Heart left ventricle (tissue), 16 donors: ENCODE measurements around the gene EPHA1. TPM values are rescaled to one million over a fixed set of nuclear protein-coding genes. Genes with fewer than 3 reads are reported as not detected.
A peak's percentile ranks its signal among the peaks of the same experiment; 100 is the strongest.

Experiments used
- ATAC-seq, 4 donors: fragments of 200-7000 bp; cut with Tn5 transposase; one replicate each; pipeline ENCODE4 v1.9.1; 2020 to 2022; ENCODE audit warnings: moderate library complexity in 4 of 4, mild to moderate bottlenecking in 3 of 4, moderate number of reproducible peaks in 1 of 4
- DNase-seq, 5 donors: peaks; one replicate each; pipeline ENCODE4 v3.0.0-alpha.2; 2020
- H3K27ac ChIP-seq, 12 donors: fragments of 200-600 bp; sonication (generic) in 4 of 12; one replicate each; pipeline versions ENCODE4 v1.5.0 to v1.8.0; 2016 to 2022; ENCODE audit warnings: mild to moderate bottlenecking in 2 of 12
- H3K27me3 ChIP-seq, 9 donors: fragments of 200-600 bp; sonication (generic) in 2 of 9; one replicate each; pipeline versions ENCODE4 v1.5.1 to v1.8.0; 2016 to 2022; ENCODE audit warnings: mild to moderate bottlenecking in 3 of 9
- H3K36me3 ChIP-seq, 9 donors: fragments of 200-600 bp; sonication (generic) in 2 of 9; one replicate each; pipeline versions ENCODE4 v1.5.0 to v1.8.0; 2018 to 2022; ENCODE audit warnings: mild to moderate bottlenecking in 2 of 9
- H3K4me1 ChIP-seq, 12 donors: fragments of 200-600 bp; sonication (generic) in 4 of 12; one replicate each; pipeline versions ENCODE4 v1.5.0 to v1.8.0; 2016 to 2022; ENCODE audit warnings: mild to moderate bottlenecking in 3 of 12
- H3K4me3 ChIP-seq, 12 donors: fragments of 200-600 bp; sonication (generic) in 4 of 12; one replicate each; pipeline versions ENCODE4 v1.5.0 to v1.8.0; 2017 to 2022; ENCODE audit warnings: mild to moderate bottlenecking in 9 of 12, moderate library complexity in 4 of 12
- H3K9me3 ChIP-seq, 12 donors: fragments of 200-600 bp; sonication (generic) in 4 of 12; one replicate each; pipeline versions ENCODE4 v1.5.0 to v1.8.0; 2016 to 2022; ENCODE audit warnings: mild to moderate bottlenecking in 1 of 12
- POLR2A ChIP-seq, 2 donors: fragments of 450-650 bp; IDR thresholded peaks; one replicate each; pipeline ENCODE4 v1.6.1; 2017; ENCODE audit warnings: antibody characterized with exemption in 2 of 2, mild to moderate bottlenecking in 2 of 2, moderate library complexity in 2 of 2
- WGBS, 4 donors: extraction: QIAGEN DNeasy Blood & Tissue Kit in 2 of 4; methylation state at CpG; one replicate each; pipeline versions ENCODE4 v1.1.5 to v1.1.7; 2013 to 2018; 5-methylcytosine and 5-hydroxymethylcytosine counted together
- intact Hi-C, 10 donors: fragments of 100-400 bp; cut with DNase I; formaldehyde crosslinking; loops; one replicate each; pipeline versions ENCODE4 v1.11.1 to v1.14.2; 2022
- polyA plus RNA-seq, 2 donors: library from polyadenylated mRNA; stranded (reverse); fragments of 200-250 nt; gene quantifications; one replicate each; pipeline ENCODE4 v1.2.3, GENCODE V29; 2013
- total RNA-seq, 9 donors: library from RNA; depleted of rRNA in 2 of 9; stranded (reverse); fragments of >200 nt in 2 of 9; fragmentation: NEBNext Ultra II Directional in 3 of 9; extraction: Animal tissue kit (Norgen Biotek cat#: 25700) in 3 of 9; gene quantifications; one replicate each; pipeline versions ENCODE4 v1.1.0 to v1.2.4, GENCODE V29; 2016 to 2023
- TF ChIP-seq, protein P1 (sequence below), 12 donors: fragments of 200-600 bp; sonication (generic) in 4 of 12; IDR thresholded peaks; one replicate each; pipeline versions ENCODE4 v1.5.0 to v1.8.0; 2018 to 2022; ENCODE audit warnings: antibody characterized with exemption in 12 of 12, mild to moderate bottlenecking in 5 of 12
- donor health status: ischemic (EF 13 %, LVEDD 7.1; RV severe dilation, severe dysfunction).
- donor health status: healthy with polysubstance abuse.
- donor health status: DM: no; HTN: yes; CAD: no.
- donor health status: DM: no; HTN: no; CAD: no.
- donor health status: ischemic (EF 25% LVEDD 6.9; RV normal size, moderate dysfunction).
- donor health status: ischemic (EF 25% LVEDD 5.7; RV mildly dilated, moderate dysfunction).
- donor health status: healthy.
- donor health status: DM: yes; HTN: yes; CAD: no.
- donor health status: ischemic (EF 35%, LVEDD 5.7; RV mildly dilated, moderate dysfunction).
- donor health status: nonischemic (EF 11% LVEDD 7.7; RV severe dilation, severe dysfunction).
- donor health status: DM: yes; HTN: yes; CAD: no.
- donor health status: PGD.
- donor health status: ischemic (EF 29% LVEDD 5.4; RV normal size, mild dysfunction).
- donor health status: nonischemic (EF 23%, LVEDD 6.1; RV moderate dilation, normal function).

EPHA1 gene
- total and polyA plus RNA-seq, 11 donors, result 0.04 to 0.51 (median 0.27) TPM; not detected in 7

DNA sequence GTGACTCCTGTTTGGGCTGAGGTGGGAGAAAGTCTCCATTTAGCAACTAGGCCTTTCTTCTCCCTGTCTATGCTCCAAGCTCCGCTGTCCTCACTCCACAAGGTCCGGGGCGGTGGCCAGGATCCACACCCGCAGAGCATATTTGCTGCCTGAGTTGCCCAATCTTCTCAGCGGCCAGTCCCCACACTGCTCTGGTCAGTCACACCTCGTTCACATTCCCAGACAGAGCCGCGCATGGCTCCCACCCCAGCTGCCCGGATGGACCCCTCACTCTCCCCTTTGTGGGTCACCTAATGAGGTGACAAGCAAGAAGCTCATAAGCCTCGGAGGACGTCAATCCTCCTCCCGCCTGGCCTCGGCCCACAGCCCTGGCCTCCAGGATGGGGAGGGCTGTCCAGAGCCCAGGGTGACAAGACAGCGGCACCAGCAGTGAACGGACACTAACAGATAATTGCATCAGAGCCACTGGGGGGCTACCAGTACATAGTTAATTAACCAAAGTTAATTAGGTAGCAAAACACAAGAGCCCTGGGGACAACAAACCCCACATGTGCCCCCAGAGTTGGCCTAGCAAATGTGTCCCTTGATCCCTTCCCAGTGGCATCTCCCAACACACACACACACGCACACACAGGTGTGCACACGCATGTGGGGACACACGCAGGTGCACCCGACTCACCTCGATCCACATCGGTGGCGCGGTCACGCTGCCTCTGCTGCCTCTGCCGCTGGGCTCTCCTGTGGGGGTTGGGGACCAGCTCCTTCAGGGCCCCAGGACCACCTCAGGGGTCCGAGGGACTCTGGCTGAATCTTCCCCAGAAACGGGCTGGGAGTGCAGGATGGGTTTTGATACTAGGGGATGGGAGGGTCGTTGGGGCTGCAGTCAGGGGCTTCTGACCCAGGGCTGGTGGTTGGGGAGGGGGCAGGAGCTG is 11.8 kb downstream of the EPHA1 start:
- H3K27me3 ChIP-seq, result no peaks in the 10 kb centered on the region
- intact Hi-C loops, result no loop called here
- no peaks in the 10 kb centered on the region for H3K9me3 ChIP-seq
- H3K4me3 ChIP-seq, result no peak overlapping the region
- H3K4me1 ChIP-seq, result peaks cover 2 to 46% (median 31%) of the 10 kb centered on the region in 12 donors
- peaks cover 0 to 9% (median 0%) of the 10 kb centered on the region in 9 donors for H3K36me3 ChIP-seq
- no peak overlapping the region for H3K27ac ChIP-seq
- DNase-seq, result peak in 2 of 5 donors; percentile 18 to 54
- WGBS, 4 donors, result 89 to 93% (median 92%) methylated on average over 16 to 28 of the region's 28 CpGs
- ATAC-seq, result no peak
- TF ChIP-seq POLR2A (IDR thresholded peaks at IDR 0.05), result no peak
- TF ChIP-seq, protein P1, sequence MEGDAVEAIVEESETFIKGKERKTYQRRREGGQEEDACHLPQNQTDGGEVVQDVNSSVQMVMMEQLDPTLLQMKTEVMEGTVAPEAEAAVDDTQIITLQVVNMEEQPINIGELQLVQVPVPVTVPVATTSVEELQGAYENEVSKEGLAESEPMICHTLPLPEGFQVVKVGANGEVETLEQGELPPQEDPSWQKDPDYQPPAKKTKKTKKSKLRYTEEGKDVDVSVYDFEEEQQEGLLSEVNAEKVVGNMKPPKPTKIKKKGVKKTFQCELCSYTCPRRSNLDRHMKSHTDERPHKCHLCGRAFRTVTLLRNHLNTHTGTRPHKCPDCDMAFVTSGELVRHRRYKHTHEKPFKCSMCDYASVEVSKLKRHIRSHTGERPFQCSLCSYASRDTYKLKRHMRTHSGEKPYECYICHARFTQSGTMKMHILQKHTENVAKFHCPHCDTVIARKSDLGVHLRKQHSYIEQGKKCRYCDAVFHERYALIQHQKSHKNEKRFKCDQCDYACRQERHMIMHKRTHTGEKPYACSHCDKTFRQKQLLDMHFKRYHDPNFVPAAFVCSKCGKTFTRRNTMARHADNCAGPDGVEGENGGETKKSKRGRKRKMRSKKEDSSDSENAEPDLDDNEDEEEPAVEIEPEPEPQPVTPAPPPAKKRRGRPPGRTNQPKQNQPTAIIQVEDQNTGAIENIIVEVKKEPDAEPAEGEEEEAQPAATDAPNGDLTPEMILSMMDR (IDR thresholded peaks at IDR 0.05), result no peak

GRCh38 chr7:143396182-143396581 is 12.5 kb downstream of the EPHA1 start:
- TF ChIP-seq, protein P1 (IDR thresholded peaks at IDR 0.05), result no peak
- TF ChIP-seq POLR2A (IDR thresholded peaks at IDR 0.05), result no peak
- Histone ChIP-seq H3K27me3 (no peaks in the 10 kb centered on the region), H3K9me3 (no peaks in the 10 kb centered on the region), H3K36me3 (peaks cover 0 to 16% (median 4%) of the 10 kb centered on the region in 9 donors), H3K4me1 (peaks cover 2 to 53% (median 38%) of the 10 kb centered on the region in 12 donors), H3K4me3 (no peak overlapping the region), H3K27ac (no peak overlapping the region)
- intact Hi-C loops, result no loop called here
- ATAC-seq (no peak), DNase-seq (no peak)
- WGBS, 4 donors, result 81 to 84% (median 81%) methylated on average over 7 of the region's 7 CpGs

DNA sequence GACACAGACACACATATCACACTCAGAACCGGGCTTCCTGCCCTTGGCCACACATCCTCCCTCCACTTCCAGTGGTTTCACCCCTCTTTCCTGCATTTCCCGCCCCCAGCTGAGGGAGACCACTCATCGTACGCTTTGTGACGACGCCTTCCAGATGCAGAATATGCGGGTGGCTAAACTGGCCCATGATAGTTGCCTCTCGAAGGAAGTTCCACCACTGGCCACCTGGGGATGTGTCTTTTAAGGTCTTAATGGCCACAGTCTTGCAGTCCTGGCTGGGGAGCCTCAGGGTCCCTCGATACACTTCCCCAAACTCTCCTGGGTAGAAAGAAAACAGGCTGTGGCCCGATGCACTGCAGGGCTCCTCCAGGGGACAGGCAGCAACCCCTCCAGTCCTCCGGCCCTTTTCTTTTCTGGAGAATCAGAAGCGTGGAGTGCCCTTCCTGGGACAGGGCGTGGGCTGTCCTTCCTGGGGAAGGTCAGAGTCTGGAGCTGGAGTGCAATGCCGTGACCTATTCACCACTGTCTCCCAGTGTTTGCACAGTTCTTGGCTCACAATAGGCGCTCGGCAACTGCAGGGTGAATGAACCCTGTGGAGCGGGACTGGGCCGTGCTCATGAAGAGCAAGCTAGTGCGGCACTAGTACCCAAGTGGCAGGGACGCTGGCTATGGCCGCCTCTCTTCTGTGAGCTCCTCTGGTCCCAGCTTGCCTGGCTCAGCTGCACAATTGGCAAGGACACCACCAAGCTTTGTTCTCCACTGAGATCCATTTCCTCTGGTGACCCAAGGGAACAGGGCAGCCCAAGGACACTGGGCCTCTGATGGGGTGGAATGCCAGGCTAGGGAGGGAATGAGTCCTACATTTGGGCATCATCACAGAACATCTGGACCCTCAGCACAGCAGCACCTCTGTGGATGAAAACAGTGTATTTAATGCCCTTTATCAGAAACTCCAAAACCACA is 13.2 kb downstream of the EPHA1 start:
- 44 to 67% (median 57%) methylated on average over 18 to 21 of the region's 21 CpGs for WGBS, 4 donors
- DNase-seq (peak in 2 of 5 donors; percentile 31 to 46), ATAC-seq (peak in 3 of 4 donors; percentile 28 to 33 (median 33))
- H3K4me1 ChIP-seq, result peaks cover 2 to 60% (median 44%) of the 10 kb centered on the region in 12 donors
- no peak overlapping the region for H3K4me3 ChIP-seq
- no peaks in the 10 kb centered on the region for H3K9me3 ChIP-seq
- peak overlapping the region in 4 of 12 donors; percentile 4 to 46 (median 18) for H3K27ac ChIP-seq
- TF ChIP-seq, protein P1 (IDR thresholded peaks at IDR 0.05), result peak in 3 of 12 donors; percentile 12 to 26 (median 15)
- no peak for TF ChIP-seq POLR2A (IDR thresholded peaks at IDR 0.05)
- H3K27me3 ChIP-seq, result no peaks in the 10 kb centered on the region
- peaks cover 0 to 23% (median 8%) of the 10 kb centered on the region in 9 donors for H3K36me3 ChIP-seq
- intact Hi-C loops, result no loop called here
